Activated T-cell treated with anti-CD3 and anti-CD28 coated beads for 4 hours (primary cell): ENCODE results near the gene WAS.
"Not testable (repeated sequence)": the region's sequence is repeated elsewhere in the genome, so short reads cannot be mapped to it uniquely, and the experiment has no call there.

ENCODE experiments used
- DNase-seq: peaks from one replicate; pipeline ENCODE4 v3.0.0-alpha.2; 2020

WAS gene

DNA sequence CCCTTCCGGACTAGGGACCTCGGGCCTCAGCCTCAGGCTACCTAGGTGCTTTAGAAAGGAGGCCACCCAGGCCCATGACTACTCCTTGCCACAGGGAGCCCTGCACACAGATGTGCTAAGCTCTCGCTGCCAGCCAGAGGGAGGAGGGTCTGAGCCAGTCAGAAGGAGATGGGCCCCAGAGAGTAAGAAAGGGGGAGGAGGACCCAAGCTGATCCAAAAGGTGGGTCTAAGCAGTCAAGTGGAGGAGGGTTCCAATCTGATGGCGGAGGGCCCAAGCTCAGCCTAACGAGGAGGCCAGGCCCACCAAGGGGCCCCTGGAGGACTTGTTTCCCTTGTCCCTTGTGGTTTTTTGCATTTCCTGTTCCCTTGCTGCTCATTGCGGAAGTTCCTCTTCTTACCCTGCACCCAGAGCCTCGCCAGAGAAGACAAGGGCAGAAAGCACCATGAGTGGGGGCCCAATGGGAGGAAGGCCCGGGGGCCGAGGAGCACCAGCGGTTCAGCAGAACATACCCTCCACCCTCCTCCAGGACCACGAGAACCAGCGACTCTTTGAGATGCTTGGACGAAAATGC lies at the start of gene WAS:
WAS (plus strand) TSS at position 389 of the 572 bp plus-strand sequence; CDS start at position 444, 55 bp downstream.
- no peak for DNase-seq

DNA sequence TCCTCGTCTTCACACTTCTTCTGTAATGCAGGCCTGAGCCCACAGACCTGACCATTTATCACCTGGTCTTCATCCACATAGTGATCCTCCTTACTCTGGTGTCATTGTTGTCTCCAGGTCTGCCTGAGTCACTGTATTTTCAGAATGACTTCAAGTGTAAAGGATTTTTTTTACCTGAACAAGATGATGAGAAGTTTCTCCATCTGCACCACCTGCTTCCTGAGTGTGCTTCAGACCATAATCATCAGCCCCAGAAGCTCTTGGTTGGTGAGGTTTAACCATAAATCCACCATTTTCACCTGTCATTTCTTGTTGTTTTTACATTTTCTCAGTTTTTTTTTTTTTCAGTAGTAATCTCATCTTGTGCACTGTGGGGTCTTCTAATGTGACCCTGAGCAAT lies 47.3 kb upstream of the WAS start:
- no peak for DNase-seq

DNA sequence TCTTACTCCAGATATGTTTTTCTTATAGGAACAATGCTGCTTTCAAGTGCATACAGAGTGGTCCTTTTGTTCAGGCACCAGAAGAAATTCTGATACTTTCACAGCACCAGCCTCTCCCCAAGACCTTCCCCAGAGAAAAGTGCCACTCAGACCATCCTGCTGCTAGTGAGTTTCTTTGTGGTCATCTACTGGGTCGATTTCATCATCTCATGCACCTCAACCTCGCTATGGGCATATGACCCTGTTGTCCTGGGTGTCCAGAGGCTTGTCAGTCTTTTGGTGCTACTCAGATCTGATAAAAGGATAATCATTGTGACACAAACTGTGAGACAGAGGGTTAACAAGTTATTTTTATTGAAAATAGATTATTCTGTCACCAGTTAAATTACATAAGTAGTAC lies 46.8 kb upstream of the WAS start:
- DNase-seq = no peak

DNA sequence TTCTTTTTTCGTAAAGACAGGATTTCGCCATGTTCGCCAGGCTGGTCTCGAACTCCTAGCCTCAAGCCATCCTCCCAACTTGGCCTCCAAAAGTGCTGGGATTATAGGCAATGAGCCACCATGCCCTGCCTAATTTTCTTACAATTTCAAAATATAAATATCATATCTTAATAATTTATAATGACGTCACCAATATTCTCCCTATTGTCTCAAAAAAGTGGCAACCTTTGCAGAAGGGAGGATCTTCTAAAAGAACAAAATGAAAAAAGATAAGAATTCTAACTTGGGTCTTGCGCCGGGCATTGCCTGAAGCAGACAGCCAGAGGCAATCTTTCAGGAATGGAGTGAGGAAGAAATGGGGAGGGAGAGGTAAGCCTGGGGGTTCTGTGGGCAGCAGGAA lies 37.9 kb upstream of the WAS start:
- DNase-seq = no peak

DNA sequence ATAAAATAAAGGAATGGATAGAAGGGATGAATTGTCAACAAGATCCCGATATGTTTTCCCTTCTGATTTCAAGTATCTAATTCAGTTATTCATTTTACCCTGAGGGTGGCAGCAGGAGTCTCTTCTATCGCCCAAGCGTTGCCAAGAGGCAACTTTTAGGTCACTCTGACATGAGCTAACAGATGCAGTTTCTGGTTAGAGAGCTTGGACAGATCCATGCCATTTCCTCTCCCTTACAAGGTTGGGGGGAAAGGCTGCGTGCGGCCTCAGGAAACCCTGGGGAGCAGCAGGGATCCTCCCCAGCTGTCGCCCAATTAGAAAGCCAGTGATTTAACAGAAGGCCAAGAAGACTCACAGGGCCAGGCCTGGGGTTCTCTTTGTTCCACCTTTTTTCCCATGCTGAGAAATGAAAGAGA lies 35.3 kb upstream of the WAS start:
- peak; percentile 2 for DNase-seq

- no peak for DNase-seq
These were observed 34.5 kb upstream of the WAS start for GRCh38 chrX:48649102-48649501.

GRCh38 chrX:48652055-48652579 lies 31.5 kb upstream of the WAS start:
- DNase-seq = not testable (repeated sequence)

DNA sequence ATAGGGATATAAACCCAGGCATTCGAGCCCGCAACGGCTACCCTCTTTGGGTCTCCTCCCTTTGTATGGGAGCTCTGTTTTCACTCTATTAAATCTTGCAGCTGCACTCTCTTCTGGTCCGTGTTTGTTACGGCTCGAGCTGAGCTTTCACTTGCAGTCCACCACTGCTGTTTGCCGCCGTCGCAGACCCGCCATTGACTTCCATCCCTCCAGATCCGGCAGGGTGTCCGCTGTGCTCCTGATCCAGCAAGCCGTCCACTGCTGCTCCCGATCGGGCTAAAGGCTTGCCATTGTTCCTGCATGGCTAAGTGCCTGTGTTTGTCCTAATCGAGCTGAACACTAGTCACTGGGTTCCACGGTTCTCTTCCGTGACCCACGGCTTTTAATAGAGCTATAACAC lies 28.9 kb upstream of the WAS start:
- not testable (repeated sequence) for DNase-seq

DNA sequence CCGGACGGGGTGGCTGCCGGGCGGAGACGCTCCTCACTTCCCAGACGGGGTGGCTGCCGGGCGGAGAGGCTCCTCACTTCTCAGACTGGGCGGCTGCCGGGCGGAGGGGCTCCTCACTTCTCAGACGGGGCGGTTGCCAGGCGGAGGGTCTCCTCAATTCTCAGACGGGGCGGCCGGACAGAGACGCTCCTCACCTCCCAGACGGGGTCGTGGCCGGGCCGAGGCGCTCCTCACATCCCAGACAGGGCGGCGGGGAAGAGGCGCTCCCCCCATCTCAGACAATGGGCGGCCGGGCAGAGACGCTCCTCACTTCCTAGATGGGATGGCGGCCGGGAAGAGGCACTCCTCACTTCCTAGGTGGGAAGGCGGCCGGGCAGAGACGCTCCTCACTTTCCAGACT lies 23.9 kb upstream of the WAS start:
- DNase-seq = not testable (repeated sequence)

DNA sequence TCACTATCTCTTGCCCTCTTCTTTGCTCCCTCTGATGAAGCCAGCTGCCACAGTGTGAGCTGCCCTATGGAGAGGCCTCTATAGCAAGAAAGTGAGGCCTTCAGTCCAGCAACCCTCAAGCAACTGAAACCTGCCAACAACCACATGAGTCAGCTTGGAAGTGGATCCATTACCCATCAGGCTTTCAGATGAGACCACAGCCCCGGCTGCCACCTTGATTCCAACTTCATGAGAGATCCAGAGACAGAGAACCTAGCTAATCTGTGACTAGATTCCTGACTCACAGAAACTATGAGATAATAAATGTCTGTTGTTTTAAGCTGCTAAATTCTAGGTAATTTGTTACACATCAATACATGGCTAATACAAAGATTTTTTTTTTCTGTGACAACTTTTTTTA lies 20.4 kb upstream of the WAS start:
- no peak for DNase-seq

GRCh38 chrX:48664156-48664555 lies 19.4 kb upstream of the WAS start:
- DNase-seq = no peak

DNA sequence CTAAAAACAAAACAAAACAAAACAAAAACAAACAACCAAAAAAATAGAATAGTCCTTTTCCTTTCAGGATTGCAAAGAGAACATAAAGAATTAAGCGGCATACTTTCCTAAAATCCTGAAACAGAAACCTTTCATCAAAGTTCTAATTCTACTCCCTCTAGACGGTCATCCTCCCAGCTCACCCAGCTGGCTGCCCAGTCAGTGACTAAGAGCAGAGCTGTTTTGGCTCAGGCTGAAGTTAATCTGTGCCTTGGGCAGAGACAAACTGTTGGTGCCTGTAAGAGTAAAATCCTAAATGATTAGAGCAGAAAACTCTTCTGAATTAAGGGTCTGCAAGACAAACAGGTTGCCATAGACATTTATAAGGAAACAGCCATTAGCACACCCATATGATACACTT lies 17.6 kb upstream of the WAS start:
- DNase-seq = no peak

GRCh38 chrX:48666649-48667048 lies 16.9 kb upstream of the WAS start:
- DNase-seq = no peak

DNA sequence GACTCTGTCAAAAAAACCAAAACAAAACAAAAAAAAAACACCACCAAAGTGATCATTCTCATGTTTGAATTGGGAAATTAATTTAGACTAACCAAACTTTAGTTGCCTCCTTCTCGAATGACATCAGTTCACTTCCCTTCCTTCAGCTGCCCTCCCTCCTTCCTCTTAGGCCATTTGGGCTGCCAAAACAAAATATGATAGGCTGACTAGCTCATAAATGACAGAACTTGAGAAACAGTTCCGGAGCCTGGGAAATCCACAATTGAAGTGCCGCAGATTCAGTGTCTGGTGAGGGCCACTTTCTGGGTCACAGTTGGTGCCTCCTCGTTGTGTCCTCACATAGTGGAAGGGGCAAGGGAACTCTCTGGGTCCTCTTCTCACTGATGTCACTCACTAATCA lies 16.1 kb upstream of the WAS start:
- DNase-seq = no peak

GRCh38 chrX:48668187-48668586 lies 15.4 kb upstream of the WAS start:
- DNase-seq = not testable (repeated sequence)

DNA sequence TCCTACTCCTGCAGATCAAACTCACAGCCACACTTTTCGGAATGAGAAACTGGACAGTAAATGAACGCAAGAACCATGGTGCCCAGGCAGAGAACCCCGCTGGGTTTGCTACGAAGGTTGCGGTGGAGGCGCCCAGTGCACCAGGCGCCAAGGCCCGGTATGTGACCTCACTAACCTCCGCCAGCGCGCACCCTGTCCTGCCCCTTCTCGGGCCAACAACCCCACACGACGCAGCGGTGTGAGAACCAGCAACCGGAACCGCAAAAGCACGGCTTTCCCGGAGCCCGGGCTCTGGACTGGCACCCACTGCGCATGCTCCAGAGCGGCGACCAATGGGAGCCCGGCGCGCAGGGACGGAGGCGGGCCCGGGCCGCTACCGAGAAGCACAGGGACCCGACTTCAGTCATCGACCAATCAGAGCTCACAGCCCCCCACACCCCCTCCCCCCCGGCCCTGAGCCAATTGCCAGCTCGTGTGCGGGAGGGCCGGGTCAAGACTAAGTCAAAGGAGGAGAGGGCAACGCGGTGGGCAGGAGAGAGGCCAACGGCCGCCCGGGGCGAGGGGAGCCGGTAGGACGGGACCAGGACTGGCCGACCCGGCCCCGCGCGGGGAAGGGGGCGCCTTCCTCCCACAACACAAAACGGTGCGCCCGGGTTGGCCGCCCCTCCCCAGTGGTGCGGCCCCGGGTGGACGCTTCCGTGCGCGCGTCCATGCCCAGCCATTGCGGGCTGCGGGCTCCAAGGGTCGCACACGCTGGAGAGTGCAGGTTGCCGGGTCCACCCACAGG lies 7.3 kb upstream of the WAS start:
- peak; percentile 77 for DNase-seq

DNA sequence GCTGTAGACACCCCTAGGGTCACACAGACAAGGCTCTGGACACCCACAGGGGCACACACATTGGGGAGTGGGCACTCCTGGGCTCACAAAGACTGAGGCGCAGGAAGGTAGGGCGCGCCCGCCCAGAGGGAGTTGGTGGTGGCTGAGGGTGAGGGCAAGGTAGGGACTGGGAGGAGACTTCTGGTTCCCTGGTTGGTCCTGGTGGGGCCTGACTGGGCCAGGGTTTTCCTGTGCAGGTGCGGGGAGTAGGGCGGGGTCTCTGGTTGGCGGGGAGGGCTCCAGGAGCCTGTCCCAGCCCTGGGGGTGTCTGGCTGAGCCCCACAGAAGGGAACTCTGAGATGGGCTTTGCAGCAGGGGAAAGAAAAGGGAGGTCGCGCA lies 6.7 kb upstream of the WAS start:
- no peak for DNase-seq

GRCh38 chrX:48677516-48677915 lies 6.1 kb upstream of the WAS start:
- DNase-seq = no peak

DNA sequence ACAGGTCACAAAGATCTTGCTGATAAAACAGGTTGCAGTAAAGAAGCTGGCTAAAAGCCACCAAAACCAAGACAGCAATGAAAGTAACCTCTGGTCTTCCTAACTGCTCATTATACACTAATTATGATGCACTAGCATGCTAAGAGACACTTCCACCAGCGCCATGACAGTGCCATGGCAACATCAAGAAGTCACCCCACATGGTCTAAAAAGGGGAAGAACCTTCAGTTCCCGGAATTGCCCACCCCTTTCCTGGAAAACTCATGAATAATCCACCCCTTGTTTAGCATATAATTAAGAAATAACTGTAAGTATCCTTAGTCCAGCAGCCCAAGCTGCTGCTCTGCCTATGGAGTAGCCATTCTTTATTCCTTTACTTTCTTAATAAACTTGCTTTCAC lies 3.1 kb upstream of the WAS start:
- DNase-seq = not testable (repeated sequence)

- DNase-seq = not testable (repeated sequence)
These were observed 2.7 kb upstream of the WAS start for GRCh38 chrX:48680925-48681324.

DNA sequence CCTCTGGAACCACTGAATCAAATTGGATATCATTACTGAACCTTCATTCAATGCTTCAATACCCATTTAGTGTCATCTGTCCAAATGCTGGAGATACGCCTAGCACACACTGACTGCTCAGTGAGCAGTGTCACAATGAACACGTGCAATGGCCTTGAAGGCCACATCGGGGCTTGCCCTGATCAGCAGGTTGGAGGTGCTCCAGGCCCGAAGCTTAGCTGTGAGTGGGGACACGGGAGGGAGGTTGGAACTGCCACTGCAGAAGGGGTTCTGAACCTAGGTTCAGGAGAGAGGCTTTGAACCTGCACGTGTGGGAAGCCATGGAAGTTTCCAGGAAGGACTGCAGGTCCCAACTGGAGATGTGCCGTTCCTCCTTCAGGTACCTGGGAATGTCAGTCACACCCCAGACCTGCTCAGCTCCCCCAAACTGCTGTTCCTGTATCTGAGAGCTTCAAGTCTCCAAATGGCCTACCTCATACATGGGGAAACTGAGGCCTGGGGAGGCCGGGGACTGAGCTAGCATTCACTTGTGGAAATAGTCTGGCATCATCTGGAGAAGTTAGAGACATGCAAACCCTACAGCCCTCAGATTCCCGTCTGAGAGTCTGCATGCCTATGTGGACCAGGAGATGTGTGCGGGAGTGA lies 1.9 kb upstream of the WAS start:
- DNase-seq = no peak

- DNase-seq = not testable (repeated sequence)
These were observed 804 bp upstream of the WAS start for GRCh38 chrX:48682795-48683194.

- DNase-seq = no peak
These were observed 535 bp downstream of the WAS start for GRCh38 chrX:48684134-48684533.

GRCh38 chrX:48685416-48685815 lies 1.8 kb downstream of the WAS start:
- DNase-seq = no peak
